Activated T-cell treated with anti-CD3 and anti-CD28 coated beads for 1 hour (primary cell): ENCODE measurements around the gene TMEM18.

Experiments
- DNase-seq: peaks from one replicate; pipeline ENCODE4 v3.0.0-alpha.2; 2020; ENCODE audit warnings: low read depth

Gene TMEM18

DNA sequence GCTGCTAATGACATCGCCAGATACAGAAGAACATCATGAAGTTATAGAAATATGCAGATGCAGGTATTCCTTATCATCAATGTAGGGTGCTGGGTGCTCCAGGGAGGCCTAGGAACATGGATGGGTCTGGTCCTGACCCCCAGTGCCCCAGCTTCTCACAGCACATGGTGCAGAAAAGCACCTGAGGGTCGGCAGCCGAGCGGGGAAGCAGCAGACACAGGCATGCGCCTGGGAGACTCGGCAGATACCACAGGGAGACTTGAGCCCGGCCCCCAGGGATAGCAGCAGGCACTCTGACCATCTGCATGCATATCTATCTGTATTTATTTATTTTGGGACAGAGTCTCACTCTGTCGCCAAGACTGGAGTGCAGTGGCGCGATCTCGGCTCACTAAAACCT is 43.2 kb downstream of the TMEM18 start:
- DNase-seq = no peak

DNA sequence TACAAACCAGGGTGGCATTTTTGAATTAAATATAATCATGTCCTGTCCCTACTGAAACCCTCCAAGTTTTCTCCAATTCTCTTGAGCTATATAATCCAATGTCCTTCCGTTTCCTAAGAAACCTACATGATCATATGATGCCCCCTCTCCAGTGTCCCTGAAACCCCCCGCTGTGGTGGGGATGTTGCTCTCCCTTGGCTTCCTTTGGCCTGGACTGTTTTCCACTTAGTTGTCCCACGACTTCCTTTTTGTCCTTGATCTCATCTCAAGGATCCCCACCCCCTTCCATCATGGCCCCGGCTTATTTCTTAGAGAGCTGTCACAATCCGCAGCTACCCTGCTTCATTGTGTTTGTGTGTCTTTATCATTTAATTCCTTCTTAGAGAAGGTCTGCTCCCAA is 43.8 kb downstream of the TMEM18 start:
- DNase-seq = no peak

- no peak for DNase-seq
These were observed 44.7 kb downstream of the TMEM18 start for GRCh38 chr2:632471-632870.

GRCh38 chr2:631741-632140 is 45.5 kb downstream of the TMEM18 start:
- DNase-seq = no peak

- DNase-seq = no peak
These were observed 46.5 kb downstream of the TMEM18 start for GRCh38 chr2:630451-631320.

GRCh38 chr2:629961-630360 is 47.2 kb downstream of the TMEM18 start:
- no peak for DNase-seq

DNA sequence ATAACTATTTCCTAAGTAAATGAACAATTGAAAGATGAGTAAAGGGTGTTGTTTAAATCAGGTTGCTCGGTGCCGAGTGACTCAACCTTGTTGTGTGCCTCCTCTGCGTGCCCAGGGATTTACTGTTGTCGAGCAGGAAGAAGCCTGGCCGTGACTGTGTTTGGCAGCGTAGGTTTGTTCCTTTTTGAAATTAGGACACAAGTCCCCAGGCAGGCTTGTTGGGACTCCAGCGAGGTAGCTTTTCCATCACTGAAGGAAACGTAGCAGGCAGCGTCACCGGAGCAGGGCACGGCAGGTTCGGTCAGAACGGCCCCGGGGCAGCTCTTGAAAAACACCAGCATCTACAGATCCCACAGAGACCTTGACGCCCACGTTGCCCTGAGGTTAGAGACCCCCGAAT is 48.6 kb downstream of the TMEM18 start:
- no peak for DNase-seq

DNA sequence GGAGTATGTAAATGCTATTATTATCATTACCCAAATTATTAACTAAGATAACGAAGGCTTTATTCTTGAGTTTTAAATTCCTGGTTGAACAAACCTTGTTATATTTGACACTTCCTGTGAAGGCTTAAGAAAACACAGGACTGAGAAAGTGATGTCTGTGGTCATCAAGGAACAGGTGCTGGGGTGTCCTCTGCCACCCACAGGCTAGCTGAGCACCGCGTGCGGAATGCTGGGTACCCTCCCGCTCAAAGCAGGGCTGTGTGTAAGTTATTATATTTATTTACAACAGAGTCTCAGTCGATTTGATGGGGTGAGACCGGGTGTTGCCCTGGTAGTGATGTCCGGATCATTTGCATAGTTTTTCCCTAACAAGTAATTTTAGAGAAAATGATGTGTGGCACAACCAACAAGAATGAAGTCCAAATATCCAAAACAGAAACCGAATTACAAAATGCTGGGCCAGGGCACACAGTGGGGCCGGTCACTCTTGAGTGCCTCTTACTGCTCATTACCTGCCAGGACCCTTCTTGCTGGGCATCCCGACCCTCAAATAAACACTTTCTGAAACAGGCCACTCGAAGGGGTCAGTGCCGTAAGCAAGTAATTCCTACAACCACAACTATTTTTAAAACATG is 49.2 kb downstream of the TMEM18 start:
- no peak for DNase-seq

DNA sequence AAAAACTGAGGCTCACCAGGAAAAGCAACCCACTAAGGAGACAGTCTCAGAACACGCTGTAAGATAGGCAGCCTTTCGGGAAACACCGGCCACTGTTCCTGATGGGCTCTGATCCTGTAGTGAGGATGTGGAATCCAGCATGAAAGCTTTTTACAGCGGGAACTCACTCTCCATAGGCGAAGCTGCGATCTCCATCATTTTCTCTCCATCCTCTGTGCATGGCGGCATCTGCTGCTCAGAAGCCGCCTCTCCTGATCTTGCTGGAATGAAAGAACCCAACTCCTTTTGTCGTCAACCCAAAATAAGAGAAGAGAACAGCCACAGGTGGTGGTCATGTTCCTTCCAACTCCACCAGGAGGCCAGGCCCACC is 49.9 kb downstream of the TMEM18 start:
- no peak for DNase-seq

- no peak for DNase-seq
These were observed 50.5 kb downstream of the TMEM18 start for GRCh38 chr2:626491-627339.

GRCh38 chr2:625415-626333 is 51.5 kb downstream of the TMEM18 start:
- DNase-seq = no peak

GRCh38 chr2:624551-625347 is 52.5 kb downstream of the TMEM18 start:
- DNase-seq = no peak

- no peak for DNase-seq
These were observed 53.1 kb downstream of the TMEM18 start for GRCh38 chr2:624096-624495.

- no peak for DNase-seq
These were observed 53.9 kb downstream of the TMEM18 start for GRCh38 chr2:623130-623922.

DNA sequence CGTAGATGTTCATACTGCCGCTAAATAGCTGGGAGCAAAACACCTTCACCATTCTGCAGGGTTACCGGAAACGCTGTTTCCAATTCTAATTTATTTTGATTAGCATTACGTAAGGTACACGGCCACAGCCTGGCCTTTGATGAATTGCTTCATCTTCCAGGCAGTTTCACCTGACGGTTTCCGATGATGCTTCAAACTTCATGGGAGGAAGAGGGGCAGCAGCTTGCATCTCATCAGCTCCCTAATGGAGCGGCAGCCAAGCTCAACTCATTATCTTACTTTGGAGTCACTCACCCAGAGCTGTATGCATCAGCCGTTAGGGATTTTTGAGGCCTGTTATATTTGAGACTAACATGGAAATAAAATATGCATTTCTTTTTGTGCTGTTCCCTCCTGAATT is 54.8 kb downstream of the TMEM18 start:
- DNase-seq = no peak

- no peak for DNase-seq
These were observed 55.7 kb downstream of the TMEM18 start for GRCh38 chr2:621303-622099.

DNA sequence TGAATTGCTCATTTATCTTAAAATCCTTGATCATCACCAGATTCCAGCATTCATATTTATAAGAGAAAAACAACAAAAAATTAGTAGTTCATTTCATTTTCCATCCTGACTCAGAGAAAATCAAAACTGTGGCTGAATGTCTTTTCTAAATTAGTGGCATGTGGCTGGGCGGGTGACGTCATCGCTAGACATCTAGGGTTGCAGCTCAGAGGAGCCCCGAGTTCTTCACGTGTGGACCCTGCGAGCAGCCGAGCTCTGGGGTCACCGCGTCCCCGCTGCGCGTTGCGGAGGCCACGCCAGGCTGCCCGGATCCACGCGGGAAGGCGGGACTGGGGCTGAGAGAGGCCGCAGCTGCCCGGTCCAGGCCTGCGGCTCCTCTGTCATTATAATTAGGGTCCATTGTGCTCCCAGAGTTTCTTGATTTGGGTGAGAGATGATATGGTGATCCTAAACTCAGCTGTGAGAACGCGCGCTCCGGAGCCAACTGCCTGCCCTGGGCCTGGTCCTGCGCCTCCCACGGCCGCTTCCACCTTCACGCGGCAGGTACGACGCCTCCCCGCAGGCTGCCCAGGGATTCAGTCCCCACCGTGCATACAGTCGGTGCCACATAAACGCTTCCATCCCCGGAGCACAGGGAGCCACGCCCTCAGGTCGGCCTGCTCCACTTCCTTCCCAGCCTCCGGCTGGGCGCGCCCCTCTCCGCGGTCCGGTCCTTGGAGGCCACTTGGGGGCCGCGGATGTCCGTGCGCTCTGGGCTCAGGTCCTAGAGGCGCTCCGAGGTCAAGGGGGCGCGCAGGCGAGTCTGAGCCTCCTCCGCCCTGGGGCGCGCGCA is 56.5 kb downstream of the TMEM18 start:
- DNase-seq = no peak

GRCh38 chr2:620004-620403 is 57.2 kb downstream of the TMEM18 start:
- DNase-seq = no peak
